Glomerular visceral epithelial cell (primary cell): ENCODE results near the gene CXorf58.
"Not testable (repeated sequence)": the region's sequence is repeated elsewhere in the genome, so short reads cannot be mapped to it uniquely, and the experiment has no call there.

ENCODE experiments used
- DNase-seq: peaks from one replicate; pipeline ENCODE4 v3.0.0-alpha.2; 2016; ENCODE audit errors: extremely low spot score

The CXorf58 gene

DNA sequence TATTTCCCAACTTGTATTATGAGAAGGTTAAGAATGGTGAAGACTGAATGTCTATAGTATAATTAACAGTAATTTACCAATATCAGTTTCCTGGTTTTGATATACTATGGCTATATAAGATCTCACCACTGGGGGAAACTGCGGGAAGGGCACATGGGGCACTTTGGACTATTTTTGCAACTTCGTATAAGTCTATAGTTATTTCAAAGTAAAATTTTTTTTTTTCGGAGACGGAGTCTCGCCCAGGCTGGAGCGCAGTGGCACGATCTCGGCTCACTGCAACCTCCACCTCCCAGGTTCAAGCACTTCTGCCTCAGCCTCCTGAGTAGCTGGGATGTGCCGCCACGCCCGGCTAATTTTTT lies 46.1 kb downstream of the CXorf58 start:
- DNase-seq: no peak

GRCh38 chrX:23954396-23954795 lies 46.6 kb downstream of the CXorf58 start:
- no peak for DNase-seq

DNA sequence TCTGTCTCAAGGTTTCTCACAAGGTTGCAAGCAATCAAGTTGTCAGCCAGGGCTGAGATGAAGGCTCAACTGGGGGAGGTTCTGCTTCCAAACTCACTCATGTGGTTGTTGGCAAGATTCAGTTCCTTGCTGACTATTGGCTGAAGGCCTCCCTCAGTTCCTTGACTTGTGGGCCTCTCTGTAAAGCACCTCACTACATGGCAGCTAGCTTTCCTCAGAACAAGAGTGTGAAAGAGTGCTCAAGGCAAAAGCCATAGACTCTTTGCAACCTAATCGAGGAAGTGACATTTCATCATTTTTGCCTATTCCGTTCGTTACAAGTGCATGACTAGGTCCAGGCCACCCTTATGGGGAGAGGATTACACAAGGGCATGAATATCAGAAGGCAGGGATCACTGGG lies 52.0 kb downstream of the CXorf58 start:
- DNase-seq: no peak

DNA sequence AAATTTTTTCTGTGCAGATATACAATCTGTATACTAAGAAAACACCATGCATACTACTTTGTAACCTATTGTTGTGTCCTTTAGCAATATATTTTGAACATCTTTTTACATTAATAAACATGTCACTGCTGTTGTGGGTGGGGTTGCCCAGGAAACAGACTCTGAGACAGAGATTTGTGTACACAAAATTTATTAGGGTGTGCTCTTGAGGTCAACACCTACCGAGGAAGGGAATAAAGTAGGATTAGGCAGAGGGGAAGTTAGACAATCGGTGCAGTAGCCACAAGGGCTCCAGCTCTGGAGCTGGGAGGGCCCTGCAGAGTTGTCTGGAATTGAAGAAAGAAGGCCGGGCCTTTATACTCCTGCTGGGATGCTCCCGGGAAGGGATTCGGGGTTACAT lies 56.4 kb downstream of the CXorf58 start:
- no peak for DNase-seq

DNA sequence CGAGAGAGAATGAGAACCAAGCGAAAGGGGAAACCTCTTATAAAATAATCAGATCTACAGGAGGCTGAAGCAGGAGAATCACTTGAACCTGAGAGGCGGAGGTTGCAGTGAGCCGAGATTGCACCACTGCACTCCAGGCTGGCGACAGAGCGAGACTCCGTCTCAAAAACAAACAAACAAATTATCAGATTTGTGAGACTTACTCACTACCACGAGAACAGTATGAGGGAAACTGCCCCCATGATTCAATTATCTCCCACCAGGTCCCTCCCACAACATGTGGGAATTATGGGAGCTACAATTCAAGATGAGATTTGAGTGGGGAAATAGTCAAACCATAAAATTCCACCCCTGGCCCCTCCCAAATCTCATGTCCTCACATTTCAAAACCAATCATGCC lies 57.8 kb downstream of the CXorf58 start:
- DNase-seq: not testable (repeated sequence)

GRCh38 chrX:23978491-23978890 lies 70.7 kb downstream of the CXorf58 start:
- DNase-seq: no peak

DNA sequence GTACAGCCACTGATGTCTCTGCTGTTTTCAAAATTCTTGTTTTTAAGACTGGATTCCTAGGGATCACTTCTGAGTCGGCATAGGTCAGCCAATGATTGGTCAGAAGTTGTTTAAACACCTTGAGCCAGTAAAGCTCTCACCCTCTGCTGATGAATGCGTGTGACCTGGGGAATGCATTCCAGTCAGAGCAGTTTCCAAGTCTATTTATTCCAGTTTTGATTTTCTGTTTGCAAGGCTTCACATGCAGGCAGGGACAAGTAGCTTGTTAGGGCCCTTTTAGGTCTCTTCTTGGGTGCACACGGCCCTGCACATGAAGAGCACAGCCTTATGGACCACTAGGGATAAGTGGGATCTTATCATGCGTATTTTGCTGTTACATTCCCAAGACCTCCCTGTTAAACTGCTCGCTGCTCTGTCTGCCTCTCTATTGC lies 72.2 kb downstream of the CXorf58 start:
- DNase-seq: no peak

- DNase-seq: no peak
Observed at GRCh38 chrX:23981222-23981621, 73.4 kb downstream of the CXorf58 start.

- peak; percentile 1 for DNase-seq
Observed at GRCh38 chrX:23981711-23982110, 73.9 kb downstream of the CXorf58 start.

GRCh38 chrX:23982891-23983290 lies 75.1 kb downstream of the CXorf58 start:
- DNase-seq: no peak
